GM19099 (cell line): Measurements from ENCODE around the gene SLC22A9.

Experiments used
- POLR2A ChIP-seq: IDR thresholded peaks from 3 replicates; pipeline ENCODE4 v1.6.1; 2011; ENCODE audit warnings: low read depth; ENCODE audit not compliant: insufficient read length; ENCODE audit errors: extremely low read depth

SLC22A9 gene

DNA sequence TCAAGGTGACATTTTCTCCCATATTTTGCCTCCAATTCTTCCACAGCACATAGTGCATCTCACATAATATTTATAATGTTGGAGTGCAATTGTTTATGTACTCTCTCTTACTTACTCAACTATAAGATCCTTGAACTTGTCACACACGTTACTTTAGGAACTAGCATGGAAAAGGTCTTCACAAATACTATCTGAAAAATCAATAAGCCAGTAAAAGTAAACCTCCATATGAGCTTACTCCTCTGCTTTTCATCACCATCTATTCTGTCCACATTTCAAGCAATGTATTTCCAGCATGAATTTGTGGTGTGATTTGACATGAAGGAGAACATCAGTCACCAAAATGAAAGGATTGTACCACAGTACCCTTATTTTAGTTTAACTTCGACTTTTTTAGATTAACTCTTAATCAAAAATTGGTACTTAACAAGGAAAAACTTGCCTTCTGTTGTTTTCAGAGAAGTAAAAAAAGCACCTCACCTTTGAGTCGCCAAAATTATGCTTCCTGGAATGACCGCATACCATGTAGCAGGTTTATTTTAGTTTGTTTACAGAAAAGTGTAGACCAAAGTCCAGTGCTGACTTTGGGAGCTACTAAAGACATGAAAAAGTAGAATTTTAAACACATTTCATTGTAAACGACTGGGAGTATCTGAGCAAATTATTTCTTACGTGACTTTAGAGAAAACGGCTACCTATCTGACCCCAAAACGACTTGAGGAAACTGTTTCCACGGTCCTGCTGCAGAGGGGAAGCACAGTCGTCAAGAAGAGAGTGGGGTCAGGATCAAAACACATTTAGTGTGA lies at the start of gene SLC22A9:
TSS of gene SLC22A9 (plus strand) at position 621 of the 806 bp plus-strand sequence. CDS start 272 bp downstream, outside the sequence.
- TF ChIP-seq POLR2A = no peak

DNA sequence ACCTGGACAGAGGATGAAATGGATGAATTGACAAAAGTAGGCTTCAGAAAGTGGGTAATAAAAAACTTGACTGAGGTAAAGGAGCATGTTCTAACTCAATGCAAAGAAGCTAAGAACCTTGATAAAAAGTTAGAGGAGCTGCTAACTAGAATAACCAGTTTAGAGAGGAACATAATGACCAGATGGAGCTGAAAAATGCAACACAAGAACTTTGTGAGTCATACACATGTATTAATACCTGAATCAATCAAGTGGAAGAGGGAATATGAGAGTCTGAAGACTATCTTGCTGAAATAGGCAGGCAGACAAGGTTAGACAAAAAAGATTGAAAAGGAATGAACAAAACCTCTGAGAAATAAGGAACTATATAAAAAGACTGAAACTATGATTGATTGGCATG lies 47.9 kb upstream of the SLC22A9 start:
- no peak for TF ChIP-seq POLR2A

DNA sequence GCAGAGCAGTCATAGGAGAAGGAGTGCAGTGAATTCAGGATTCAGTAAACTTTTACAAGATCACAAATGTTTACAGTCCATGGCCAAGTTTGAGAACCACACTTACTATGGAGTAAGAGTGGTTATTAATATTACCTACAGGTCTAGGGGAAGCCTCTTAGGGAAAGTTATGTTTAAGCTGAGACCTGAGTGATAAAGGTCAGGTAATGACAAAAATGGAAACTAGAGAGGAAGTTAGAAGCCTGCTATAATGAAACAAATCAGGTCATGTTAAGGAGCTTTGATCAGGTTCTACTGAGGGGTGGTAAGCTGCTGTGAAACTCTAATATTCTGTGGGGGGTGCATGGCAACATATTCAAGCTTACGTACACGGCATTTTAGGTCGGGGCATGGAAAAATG lies 32.5 kb upstream of the SLC22A9 start:
- TF ChIP-seq POLR2A = no peak

DNA sequence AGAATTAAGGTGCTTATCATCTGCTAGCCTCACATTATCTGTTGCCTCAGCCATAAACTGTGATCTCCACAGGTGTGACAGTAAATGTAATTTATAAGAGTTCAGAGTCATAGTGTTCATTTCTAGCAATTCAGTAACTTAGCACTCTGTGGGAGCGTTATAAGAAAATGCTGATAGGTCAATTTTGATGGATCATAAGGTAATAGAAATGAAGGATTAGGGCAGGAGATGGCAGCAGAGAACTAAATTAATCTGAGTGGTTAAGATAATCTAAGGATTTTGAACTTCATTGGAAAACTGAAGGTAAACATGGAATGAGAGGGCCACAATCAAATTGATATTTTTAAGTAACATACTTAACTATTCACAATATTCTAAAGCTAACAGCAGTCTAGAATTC lies 26.5 kb upstream of the SLC22A9 start:
- no peak for TF ChIP-seq POLR2A

DNA sequence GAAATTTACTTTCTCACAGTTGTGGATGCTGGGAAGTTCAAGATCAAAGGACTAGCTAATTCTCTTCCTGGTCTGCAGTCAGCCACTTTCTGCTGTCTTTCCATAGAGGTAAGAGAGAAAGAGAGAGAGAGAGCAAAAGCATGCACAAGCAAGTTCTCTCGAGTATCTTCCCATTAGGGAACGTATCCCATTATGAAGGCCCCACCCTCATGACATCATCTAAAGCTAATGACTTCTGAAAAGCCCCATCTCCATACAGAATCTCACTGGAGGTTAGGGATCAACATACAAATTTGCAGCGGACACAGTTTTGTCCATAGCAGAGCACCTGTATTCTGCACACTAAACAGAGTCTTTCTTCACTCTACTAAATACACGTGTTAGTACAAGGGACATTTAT lies 17.4 kb upstream of the SLC22A9 start:
- no peak for TF ChIP-seq POLR2A

DNA sequence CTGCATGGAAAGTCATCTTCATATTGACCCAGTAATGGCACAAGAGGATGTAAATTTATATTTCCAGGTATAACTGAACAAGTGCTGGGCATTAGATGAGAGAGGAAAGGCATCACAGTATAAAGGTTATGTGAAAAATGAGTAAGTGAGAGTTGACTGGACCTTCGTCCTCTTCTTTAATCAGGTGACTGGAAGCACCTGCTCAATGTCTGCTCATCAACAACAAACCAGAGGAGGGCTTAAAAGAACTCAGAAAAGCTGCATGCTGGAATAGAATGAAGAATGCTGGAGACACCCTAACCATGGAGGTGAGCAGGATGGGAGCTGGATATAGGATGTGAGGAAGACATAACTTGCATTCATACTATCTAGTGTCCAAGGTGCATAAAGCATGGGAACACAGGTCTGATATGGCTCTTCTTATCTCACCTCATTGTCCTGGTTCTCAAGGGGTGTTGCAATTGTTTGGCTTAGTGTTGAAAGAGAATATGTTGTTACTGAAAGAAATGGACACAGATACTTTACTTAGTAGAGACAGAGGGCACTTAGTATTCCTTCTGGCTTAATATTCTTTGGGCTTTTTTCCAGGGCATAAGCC lies 7.3 kb upstream of the SLC22A9 start:
- no peak for TF ChIP-seq POLR2A

DNA sequence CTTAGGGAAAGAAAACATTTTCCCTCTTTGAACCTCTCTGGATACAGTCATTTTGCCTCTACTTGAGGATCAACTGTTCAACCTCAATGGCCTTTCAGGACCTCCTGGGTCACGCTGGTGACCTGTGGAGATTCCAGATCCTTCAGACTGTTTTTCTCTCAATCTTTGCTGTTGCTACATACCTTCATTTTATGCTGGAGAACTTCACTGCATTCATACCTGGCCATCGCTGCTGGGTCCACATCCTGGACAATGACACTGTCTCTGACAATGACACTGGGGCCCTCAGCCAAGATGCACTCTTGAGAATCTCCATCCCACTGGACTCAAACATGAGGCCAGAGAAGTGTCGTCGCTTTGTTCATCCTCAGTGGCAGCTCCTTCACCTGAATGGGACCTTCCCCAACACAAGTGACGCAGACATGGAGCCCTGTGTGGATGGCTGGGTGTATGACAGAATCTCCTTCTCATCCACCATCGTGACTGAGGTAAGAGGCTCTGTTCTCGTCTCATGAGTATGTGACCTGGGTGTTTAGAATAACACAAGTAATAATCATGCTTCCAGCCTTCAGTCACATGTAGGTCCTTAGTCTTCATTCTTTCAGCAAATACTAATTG lies 495 bp downstream of the SLC22A9 start:
- no peak for TF ChIP-seq POLR2A

DNA sequence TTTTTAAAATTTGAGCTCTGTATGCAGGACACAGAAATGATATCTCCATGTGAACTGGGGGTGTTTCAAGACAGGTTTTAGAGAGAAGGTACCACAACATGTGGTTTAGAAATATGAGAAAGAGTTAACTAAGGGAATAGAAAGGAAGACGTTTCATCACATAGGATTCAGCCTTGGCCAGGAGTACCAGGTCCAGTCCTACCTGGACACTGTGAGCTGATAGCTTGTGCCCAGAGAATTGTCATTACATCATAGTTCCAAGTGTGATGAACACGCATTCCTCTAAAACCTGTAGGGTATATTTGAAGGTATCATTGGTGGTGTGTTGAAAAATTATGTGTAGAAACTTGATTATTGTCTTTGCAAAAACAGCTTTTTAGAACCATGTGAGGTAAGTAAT lies 1.8 kb downstream of the SLC22A9 start:
- TF ChIP-seq POLR2A = no peak

DNA sequence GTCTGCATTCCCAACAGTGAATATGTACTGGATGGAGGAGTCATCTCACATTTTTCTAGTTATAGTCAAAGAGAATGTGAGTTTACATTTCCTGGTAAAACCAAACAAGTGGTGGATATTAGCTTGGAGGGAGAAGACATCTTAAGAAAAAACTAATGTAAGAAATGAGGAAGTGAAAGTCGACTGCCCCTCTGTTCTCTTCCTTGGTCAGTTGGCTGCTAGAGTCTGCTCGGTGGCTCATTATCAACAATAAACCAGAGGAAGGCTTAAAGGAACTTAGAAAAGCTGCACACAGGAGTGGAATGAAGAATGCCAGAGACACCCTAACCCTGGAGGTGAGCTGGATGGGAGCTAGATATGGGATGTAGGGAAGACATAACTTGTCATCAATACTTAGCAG lies 5.8 kb downstream of the SLC22A9 start:
- no peak for TF ChIP-seq POLR2A

DNA sequence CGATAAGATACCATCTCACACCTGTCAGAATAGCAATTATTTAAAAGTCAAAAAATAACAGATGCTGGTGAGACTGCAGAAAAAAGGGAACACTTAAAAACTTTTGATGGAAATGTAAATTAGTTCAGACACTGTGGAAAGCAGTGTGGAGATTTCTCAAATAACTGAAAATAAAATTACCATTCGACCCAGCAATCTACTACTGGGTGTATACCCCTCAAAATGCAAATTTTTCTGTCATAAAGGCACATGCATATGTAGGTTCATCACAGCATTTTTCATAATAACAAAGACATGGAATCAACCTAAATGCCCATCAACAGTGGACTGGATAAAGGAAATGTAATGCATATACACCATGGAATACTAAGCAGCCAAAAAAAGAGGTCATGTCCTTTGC lies 10.5 kb downstream of the SLC22A9 start:
- no peak for TF ChIP-seq POLR2A

DNA sequence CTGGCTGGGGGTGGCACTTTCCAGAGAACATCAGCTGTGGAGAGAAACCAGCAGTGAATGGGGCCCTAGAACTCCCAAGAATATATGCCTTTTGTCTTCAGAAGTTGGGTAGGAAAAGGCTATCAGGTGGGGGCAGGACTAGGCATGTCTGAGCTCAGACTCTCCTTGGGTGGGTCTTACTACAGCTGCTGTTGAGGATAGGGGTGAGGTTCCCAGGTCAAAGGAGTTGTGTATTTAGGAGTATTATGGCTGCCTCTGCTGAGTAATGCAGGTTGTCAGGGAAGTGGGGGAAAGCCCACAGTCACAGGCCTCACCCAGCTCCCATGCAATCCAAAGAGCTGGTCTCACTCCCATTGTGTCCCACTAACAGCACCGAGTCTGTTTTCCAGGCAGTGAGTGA lies 26.1 kb downstream of the SLC22A9 start:
- TF ChIP-seq POLR2A = no peak

DNA sequence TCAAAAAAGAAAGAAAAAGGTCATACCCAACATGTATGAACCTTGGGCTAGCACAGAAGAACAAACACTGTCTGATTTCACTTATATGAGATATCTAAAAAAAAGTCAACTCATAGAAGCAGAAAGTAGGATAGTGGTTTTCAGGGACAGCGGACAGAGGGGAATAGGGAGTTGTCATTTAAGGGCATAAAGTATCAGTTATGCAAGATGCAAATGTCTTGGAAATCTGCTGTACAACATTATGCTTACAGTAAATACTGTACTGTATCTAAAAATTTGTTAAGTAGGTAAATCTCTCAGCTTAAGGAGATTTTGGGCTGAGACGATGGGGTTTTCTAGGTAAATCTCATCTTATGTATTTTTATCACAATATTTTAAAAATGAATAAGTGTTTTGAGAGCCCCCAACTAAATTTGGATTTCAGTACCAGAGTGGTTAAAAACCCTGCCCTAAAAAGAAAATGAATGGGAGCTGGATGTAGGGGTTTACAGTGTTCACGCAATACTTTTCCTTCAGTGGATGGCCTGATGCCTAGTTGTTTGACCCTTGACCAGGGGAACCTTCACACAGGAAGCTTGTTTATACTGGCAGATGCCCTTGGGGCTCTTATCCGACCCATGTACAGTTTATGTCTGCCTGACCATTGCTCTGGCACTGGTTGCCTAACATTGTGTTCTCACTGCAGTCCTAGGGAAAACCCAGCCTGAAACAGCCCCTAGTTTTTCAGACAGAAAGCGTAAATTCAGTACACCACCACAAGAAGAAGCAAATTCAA lies 34.8 kb downstream of the SLC22A9 start:
- no peak for TF ChIP-seq POLR2A

DNA sequence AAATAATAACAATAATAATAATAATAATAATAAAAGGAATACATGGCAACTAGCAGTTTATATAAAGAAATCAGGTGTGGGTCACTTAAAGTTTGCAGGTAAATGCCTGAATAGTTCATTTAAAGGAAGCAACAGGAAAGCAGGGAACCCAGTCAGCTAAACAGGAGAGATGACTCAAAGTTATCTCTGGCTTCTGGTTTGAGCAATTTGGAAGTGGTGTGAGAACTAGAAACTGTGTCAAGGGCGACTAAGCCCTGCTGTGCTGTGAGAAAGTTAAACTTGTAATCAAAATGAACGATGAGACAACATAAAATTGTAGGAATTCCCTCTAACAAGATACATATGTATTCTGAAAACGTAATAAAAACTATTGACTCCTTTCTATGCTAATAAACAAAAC lies 35.5 kb downstream of the SLC22A9 start:
- no peak for TF ChIP-seq POLR2A

DNA sequence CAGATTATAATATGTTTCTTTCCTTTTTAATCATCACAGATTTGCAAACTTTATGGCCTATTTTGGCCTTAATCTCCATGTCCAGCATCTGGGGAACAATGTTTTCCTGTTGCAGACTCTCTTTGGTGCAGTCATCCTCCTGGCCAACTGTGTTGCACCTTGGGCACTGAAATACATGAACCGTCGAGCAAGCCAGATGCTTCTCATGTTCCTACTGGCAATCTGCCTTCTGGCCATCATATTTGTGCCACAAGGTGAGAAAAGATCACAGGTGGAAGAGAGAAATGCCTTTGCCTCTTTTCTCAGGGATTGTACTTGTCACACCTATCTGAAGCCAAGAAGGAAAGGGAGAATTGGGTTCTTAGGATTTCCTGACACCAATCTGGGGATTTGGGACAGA lies 36.9 kb downstream of the SLC22A9 start:
- no peak for TF ChIP-seq POLR2A

DNA sequence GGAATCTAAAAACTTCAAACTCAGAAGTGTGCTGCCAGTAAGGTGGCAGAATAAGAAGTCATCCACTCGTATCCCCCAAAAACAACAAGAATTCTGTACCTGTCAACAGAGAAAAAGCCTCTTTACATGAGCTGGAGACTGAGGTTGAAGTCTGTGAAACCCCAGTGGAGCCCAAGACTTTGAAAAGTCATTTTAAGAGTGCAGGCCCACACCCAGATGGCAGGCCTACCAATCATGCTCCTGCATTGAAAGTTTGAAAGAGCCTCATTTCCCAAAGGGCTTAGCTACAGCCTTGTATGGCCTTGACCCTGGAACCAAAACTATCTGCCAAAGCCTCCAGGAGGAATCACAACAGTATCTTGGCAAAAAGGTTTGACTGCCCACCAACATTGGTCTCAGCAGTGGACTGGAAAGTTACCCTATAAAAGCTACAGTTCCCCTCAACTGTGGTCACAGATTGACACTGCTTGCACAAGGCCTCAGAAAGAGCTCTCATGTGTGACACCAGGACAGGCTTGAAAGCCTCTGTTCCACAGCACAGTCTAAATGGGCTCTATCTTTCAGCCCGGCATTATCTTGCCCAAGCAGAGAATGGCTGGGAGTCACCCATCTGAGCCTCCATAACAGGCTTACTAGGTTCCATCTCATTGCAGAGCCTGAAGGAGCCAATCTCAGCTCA lies 47.7 kb downstream of the SLC22A9 start:
- no peak for TF ChIP-seq POLR2A
